Neural crest cell (in vitro differentiated cells): ENCODE measurements around the gene CKAP5. TPM values are rescaled to one million over a fixed set of nuclear protein-coding genes. Genes with fewer than 3 reads are reported as not detected.
A peak's percentile ranks its signal among the peaks of the same experiment; 100 is the strongest.

Source experiments
- DNase-seq: peaks from one replicate; pipeline ENCODE4 v3.0.0; 2021; ENCODE audit warnings: low read depth, mixed read lengths, low spot score
- H3K27ac Mint-ChIP-seq: one replicate; pipeline ENCODE4 v1.8.0; 2021; ENCODE audit warnings: mild to moderate bottlenecking, mixed read lengths; ENCODE audit not compliant: unreplicated experiment
- H3K27me3 Mint-ChIP-seq: 2 replicates; pipeline ENCODE4 v1.8.0; 2021; ENCODE audit warnings: low read depth, mild to moderate bottlenecking, mixed read lengths
- H3K36me3 Mint-ChIP-seq: 2 replicates; pipeline ENCODE4 v1.8.0; 2021; ENCODE audit warnings: low read depth, mild to moderate bottlenecking, mixed read lengths
- H3K4me1 Mint-ChIP-seq: 2 replicates; pipeline ENCODE4 v1.8.0; 2021; ENCODE audit warnings: mixed read lengths
- H3K4me3 Mint-ChIP-seq: one replicate; pipeline ENCODE4 v1.8.0; 2021; ENCODE audit warnings: mild to moderate bottlenecking, mixed read lengths
- H3K9me3 Mint-ChIP-seq: 2 replicates; pipeline ENCODE4 v1.8.0; 2021; ENCODE audit warnings: mixed read lengths
- microRNA-seq: library from miRNA; unstranded; fragments of <30 nt; microRNA quantifications from one replicate; pipeline ENCODE4, GENCODE V29; 2020
- total RNA-seq: library from RNA; stranded (reverse); gene quantifications from 2 replicates; pipeline ENCODE4 v1.2.1, GENCODE V29; 2021
- TF ChIP-seq, protein P1 (sequence below): fragments of 200-600 bp; sonication (generic); conservative IDR thresholded peaks from 2 replicates; pipeline ENCODE4 v1.5.0; 2021; ENCODE audit warnings: antibody characterized with exemption, mild to moderate bottlenecking

The CKAP5 gene
- total RNA-seq, 1 donor from 2014 or later = 253 TPM

DNA sequence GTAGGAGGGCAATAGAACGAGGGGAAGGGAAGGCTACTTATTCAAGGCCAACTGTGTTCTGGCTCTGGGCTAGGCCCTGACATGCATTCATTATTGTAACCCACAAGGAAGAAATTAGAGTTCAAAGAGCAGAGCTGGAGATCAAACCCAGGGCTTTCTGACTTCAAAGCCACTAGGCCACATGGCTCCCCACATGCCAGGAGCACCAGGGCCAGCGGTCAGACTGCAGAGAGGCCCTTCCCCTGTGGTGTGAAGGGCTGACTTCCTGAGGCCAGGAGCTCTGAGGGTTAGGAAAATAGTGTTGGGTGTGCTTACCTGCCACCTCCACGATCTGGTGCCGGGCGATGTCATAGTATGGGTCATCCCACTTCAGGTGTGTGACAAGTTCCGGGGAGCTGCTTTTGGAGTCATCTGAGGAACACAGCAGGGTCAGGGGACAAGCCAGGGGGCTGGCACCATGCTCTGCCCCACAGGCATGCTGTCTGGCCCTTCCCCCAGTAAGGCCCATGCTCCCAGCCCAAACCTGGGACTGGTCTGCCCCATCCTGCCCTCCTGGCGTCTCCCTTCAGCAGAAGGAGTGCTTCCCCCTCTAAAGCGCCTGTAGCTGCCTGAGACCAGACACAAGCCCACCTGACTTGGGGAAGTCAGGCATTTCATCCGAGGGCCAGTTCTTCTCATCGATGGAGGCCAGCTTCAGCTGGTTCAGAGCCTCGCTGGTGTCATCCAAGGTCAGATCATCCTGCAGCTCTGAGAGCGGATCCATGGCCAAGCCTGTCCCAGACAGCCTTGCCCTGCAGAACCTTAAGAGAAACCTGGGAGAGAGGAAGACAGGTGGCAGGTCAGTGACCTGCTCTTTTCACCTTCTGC is 150.5 kb downstream of the CKAP5 start:
- peaks cover 21% of the 10 kb centered on the region for H3K4me1 Mint-ChIP-seq
- H3K4me3 Mint-ChIP-seq = peak overlapping the region; percentile 54
- DNase-seq = no peak
- no peaks in the 10 kb centered on the region for H3K36me3 Mint-ChIP-seq
- peak overlapping the region; percentile 57 for H3K27ac Mint-ChIP-seq
- TF ChIP-seq, protein P1, sequence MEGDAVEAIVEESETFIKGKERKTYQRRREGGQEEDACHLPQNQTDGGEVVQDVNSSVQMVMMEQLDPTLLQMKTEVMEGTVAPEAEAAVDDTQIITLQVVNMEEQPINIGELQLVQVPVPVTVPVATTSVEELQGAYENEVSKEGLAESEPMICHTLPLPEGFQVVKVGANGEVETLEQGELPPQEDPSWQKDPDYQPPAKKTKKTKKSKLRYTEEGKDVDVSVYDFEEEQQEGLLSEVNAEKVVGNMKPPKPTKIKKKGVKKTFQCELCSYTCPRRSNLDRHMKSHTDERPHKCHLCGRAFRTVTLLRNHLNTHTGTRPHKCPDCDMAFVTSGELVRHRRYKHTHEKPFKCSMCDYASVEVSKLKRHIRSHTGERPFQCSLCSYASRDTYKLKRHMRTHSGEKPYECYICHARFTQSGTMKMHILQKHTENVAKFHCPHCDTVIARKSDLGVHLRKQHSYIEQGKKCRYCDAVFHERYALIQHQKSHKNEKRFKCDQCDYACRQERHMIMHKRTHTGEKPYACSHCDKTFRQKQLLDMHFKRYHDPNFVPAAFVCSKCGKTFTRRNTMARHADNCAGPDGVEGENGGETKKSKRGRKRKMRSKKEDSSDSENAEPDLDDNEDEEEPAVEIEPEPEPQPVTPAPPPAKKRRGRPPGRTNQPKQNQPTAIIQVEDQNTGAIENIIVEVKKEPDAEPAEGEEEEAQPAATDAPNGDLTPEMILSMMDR = no peak
- H3K9me3 Mint-ChIP-seq = no peaks in the 10 kb centered on the region
- H3K27me3 Mint-ChIP-seq = no peaks in the 10 kb centered on the region

DNA sequence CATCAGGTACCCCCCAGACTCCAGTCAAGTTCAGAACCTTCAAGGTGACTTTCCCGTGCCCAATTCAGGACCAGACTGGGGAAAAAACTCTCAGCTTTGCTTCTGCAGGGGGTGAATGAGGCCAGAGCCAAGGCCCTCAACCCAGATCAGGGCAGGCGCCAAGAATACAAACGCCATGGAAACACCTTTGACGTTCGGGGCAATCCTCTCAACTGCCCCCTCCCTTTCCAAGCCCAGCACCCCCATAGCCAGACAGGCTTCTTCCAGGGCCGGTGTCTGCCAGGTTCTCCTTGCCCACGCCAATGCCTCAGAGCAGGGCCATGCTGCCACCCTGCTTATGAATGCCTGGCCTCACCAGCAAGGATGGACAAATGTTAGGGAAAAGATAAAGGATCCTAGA is 151.5 kb downstream of the CKAP5 start:
- TF ChIP-seq, protein P1 = no peak

DNA sequence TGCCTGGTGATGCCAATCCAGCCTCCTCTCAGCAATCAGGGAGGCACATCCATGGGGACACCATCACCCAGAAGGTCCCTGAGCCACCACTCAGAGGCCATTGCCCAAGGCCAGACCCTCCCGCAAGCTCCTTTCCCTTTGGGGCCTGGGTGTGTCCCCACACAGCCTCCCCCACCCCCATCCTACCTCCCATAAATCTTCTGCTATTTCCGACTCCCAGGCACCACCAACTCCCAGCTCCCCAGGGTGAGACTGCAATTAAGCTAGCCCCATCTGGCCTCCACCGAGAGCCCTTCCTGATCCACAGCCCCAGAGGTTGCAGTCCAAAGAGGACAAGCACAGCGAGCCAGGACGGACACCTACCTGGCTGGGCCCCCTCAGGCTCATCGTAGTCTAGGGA is 152.0 kb downstream of the CKAP5 start:
- Mint-ChIP-seq H3K27ac (peak overlapping the region; percentile 78), H3K4me3 (no peak overlapping the region), H3K36me3 (no peaks in the 10 kb centered on the region), H3K27me3 (no peaks in the 10 kb centered on the region), H3K4me1 (peaks cover 12% of the 10 kb centered on the region), H3K9me3 (no peaks in the 10 kb centered on the region)
- TF ChIP-seq, protein P1 = no peak
- no peak for DNase-seq

More for the DNA sequence above, 151.5 kb downstream of the CKAP5 start:
- H3K27ac Mint-ChIP-seq = no peak overlapping the region
- no peaks in the 10 kb centered on the region for H3K36me3 Mint-ChIP-seq
- no peak overlapping the region for H3K4me3 Mint-ChIP-seq
- no peak for DNase-seq
- H3K27me3 Mint-ChIP-seq = no peaks in the 10 kb centered on the region
- peaks cover 15% of the 10 kb centered on the region for H3K4me1 Mint-ChIP-seq
- H3K9me3 Mint-ChIP-seq = no peaks in the 10 kb centered on the region

DNA sequence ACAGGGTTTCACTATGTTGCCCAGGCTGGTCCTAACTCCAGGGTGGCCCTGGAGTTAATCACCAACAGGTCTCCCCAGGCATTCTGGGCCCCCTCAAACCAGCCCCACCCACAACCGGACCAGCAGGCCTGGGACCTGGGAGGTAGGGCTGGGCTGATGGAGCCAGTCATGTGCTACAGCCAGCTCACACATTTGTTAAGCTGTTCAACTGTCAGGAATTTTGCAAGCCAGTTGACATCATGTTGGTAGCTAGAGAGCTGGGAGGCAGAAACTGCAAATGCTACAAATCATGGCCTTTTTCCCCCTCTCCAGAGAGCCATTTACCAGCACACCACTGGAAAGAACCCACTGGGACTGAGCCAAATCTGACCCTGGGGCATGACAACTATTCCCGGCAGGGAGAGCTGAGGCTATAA is 152.5 kb downstream of the CKAP5 start:
- Mint-ChIP-seq H3K4me1 (peaks cover 8% of the 10 kb centered on the region), H3K36me3 (no peaks in the 10 kb centered on the region)

More for the DNA sequence above, 152.5 kb downstream of the CKAP5 start:
- Mint-ChIP-seq H3K27me3 (no peaks in the 10 kb centered on the region), H3K27ac (no peak overlapping the region), H3K9me3 (no peaks in the 10 kb centered on the region), H3K4me3 (no peak overlapping the region)
- no peak for DNase-seq
- TF ChIP-seq, protein P1 = no peak

Small RNA genes within 50 kb of the gene (microRNA-seq; reads per million reads assigned to microRNA genes)
- 11.3 reads per million, percentile 21 among the genes with 10 or more reads in this experiment for gene MIR5582

Other genes with a start within 250 kb of the CKAP5 start
- gene HARBI1, start 229.1 kb downstream of the CKAP5 start, total RNA-seq = 7.6 and 8.0 TPM in 2 replicates
- gene ATG13, start 228.7 kb downstream of the CKAP5 start, total RNA-seq = 51.3 and 51.9 TPM in 2 replicates
- 31.9 and 32.2 TPM in 2 replicates for gene ARHGAP1, start 145.7 kb downstream of the CKAP5 start, total RNA-seq
- gene ZNF408, start 145.2 kb downstream of the CKAP5 start, total RNA-seq = 13.7 and 15.3 TPM in 2 replicates
- gene F2, start 127.1 kb downstream of the CKAP5 start, total RNA-seq = not detected in 2 replicates
- 23.5 and 24.5 TPM in 2 replicates for gene LRP4, start 72.3 kb upstream of the CKAP5 start, total RNA-seq
- 58.5 and 60.1 TPM in 2 replicates for gene CSTPP1, start 90.5 kb upstream of the CKAP5 start, total RNA-seq